HepG2 (cell line): ENCODE measurements around the gene DDX1. TPM values are rescaled to one million over a fixed set of nuclear protein-coding genes. Genes with fewer than 3 reads are reported as not detected.

ENCODE experiments used
- ATF6 ChIP-seq: sonication (generic); formaldehyde crosslinking; conservative IDR thresholded peaks from 2 replicates; pipeline ENCODE4 v1.4.0; 2020; ENCODE audit warnings: missing genetic modification reagents
- CHCHD3 ChIP-seq: sonication (generic); formaldehyde crosslinking; IDR thresholded peaks from 2 replicates; pipeline ENCODE4 v1.8.0; 2022; ENCODE audit warnings: mild to moderate bottlenecking, missing genetic modification reagents, moderate library complexity
- DNMT3B ChIP-seq: conservative IDR thresholded peaks from 2 replicates; pipeline ENCODE4 v1.6.1; 2016; ENCODE audit warnings: missing biosample characterization, control low read depth
- DZIP1 ChIP-seq: sonication (generic); formaldehyde crosslinking; IDR thresholded peaks from 2 replicates; pipeline ENCODE4 v1.5.0; 2020; ENCODE audit warnings: mild to moderate bottlenecking, missing genetic modification reagents
- GATAD1 ChIP-seq: IDR thresholded peaks from 2 replicates; pipeline ENCODE4 v1.6.1; 2016; ENCODE audit warnings: missing genetic modification reagents, missing compliant biosample characterization
- HIC2 ChIP-seq: sonication (generic); formaldehyde crosslinking; IDR thresholded peaks from 2 replicates; pipeline ENCODE4 v1.9.0; 2022; ENCODE audit warnings: low read depth, missing genetic modification reagents
- JUNB ChIP-seq: sonication (generic); formaldehyde crosslinking; IDR thresholded peaks from 2 replicates; pipeline ENCODE4 v1.8.0; 2022; ENCODE audit warnings: missing genetic modification reagents, mild to moderate bottlenecking, borderline replicate concordance
- KAT8 ChIP-seq: IDR thresholded peaks from 2 replicates; pipeline ENCODE4 v1.6.1; 2016; ENCODE audit warnings: missing genetic modification reagents, missing compliant biosample characterization
- KDM6A ChIP-seq: IDR thresholded peaks from 2 replicates; pipeline ENCODE4 v1.6.1; 2016; ENCODE audit warnings: low read depth
- MAF1 ChIP-seq: sonication (generic); formaldehyde crosslinking; IDR thresholded peaks from 2 replicates; pipeline ENCODE4 v1.5.0; 2020; ENCODE audit warnings: missing genetic modification reagents, borderline replicate concordance
- MED8 ChIP-seq: sonication (generic); formaldehyde crosslinking; IDR thresholded peaks from 2 replicates; pipeline ENCODE4 v1.8.1; 2023; ENCODE audit warnings: mild to moderate bottlenecking, missing genetic modification reagents; ENCODE audit not compliant: insufficient replicate concordance
- MTF2 ChIP-seq: sonication (generic); formaldehyde crosslinking; IDR thresholded peaks from 2 replicates; pipeline ENCODE4 v1.5.0; 2020; ENCODE audit warnings: missing genetic modification reagents, borderline replicate concordance
- PHF8 ChIP-seq: sonication (generic); formaldehyde crosslinking; IDR thresholded peaks from 2 replicates; pipeline ENCODE4 v1.5.0; 2020; ENCODE audit warnings: missing genetic modification reagents
- SOX6 ChIP-seq, 2 experiments: fragments of 450-650 bp in 1 of 2; sonication (generic) in 1 of 2; formaldehyde crosslinking in 1 of 2; IDR thresholded peaks; 2 replicates each; pipeline versions ENCODE4 v1.4.0 to v1.6.1; 2017 to 2020; ENCODE audit warnings: antibody characterized with exemption in 1 of 2, mild to moderate bottlenecking in 1 of 2, missing genetic modification reagents in 1 of 2
- TERF1 ChIP-seq: sonication (generic); formaldehyde crosslinking; IDR thresholded peaks from 2 replicates; pipeline ENCODE4 v1.8.0; 2022; ENCODE audit warnings: mild to moderate bottlenecking, missing genetic modification reagents, moderate library complexity
- ZBTB34 ChIP-seq: sonication (generic); formaldehyde crosslinking; IDR thresholded peaks from 2 replicates; pipeline ENCODE4 v1.8.0; 2022; ENCODE audit warnings: mild to moderate bottlenecking, missing genetic modification reagents
- ZBTB38 ChIP-seq: sonication (generic); formaldehyde crosslinking; IDR thresholded peaks from 2 replicates; pipeline ENCODE4 v1.5.1; 2020; ENCODE audit warnings: mild to moderate bottlenecking, missing genetic modification reagents
- ZNF253 ChIP-seq: sonication (generic); formaldehyde crosslinking; IDR thresholded peaks from 2 replicates; pipeline ENCODE4 v1.8.0; 2022; ENCODE audit warnings: mild to moderate bottlenecking, missing genetic modification reagents, borderline replicate concordance
- ZNF720 ChIP-seq: sonication (generic); formaldehyde crosslinking; IDR thresholded peaks from 2 replicates; pipeline ENCODE4 v1.4.0; 2020; ENCODE audit warnings: missing genetic modification reagents
- ZSCAN9 ChIP-seq: IDR thresholded peaks from 2 replicates; pipeline ENCODE4 v1.6.1; 2016; ENCODE audit warnings: borderline replicate concordance
- polyA plus RNA-seq, 8 experiments: library from polyadenylated mRNA; depleted of rRNA in 3 of 8; stranded (reverse) in 7 of 8; unstranded in 1 of 8; fragments of >200 nt; fragmentation: Illumina TruSeq in 4 of 8; extraction: Trizol in 4 of 8; gene quantifications; 2 replicates each; pipeline versions ENCODE4 v1.2.1 to v1.2.3, GENCODE V29; 2011 to 2016; ENCODE audit warnings: low read depth in 4 of 8, missing spikeins in 1 of 8, mixed read lengths in 1 of 8; ENCODE audit not compliant: insufficient read depth in 1 of 8
- total RNA-seq, 5 experiments: library from RNA; depleted of rRNA; stranded (reverse); fragments of >200 nt; fragmentation: Illumina TruSeq; extraction: Trizol; gene quantifications; 2 replicates each; pipeline ENCODE4 v1.2.3, GENCODE V29; 2016; ENCODE audit warnings: low read depth in 1 of 5

DDX1 gene
- total and polyA plus RNA-seq, 2 of the 13 experiments (the other 11 are each of a cell fraction or from before 2014, with no cell fraction given) = 81.6 to 130 TPM

- TF ChIP-seq TERF1 (CRISPR knock-in tag) (no peak), CHCHD3 (CRISPR knock-in tag) (no peak), JUNB (CRISPR knock-in tag) (no peak), MTF2 (no peak), MED8 (no peak), GATAD1 (no peak), ZNF253 (no peak), KAT8 (no peak), HIC2 (CRISPR knock-in tag) (no peak), ZSCAN9 (CRISPR knock-in tag) (no peak), ATF6 (no peak), MAF1 (CRISPR knock-in tag) (0 out of 2 replicates have a peak, but pooled peaks have one; percentile 30), DZIP1 (CRISPR knock-in tag) (no peak), KDM6A (no peak), SOX6 (IDR thresholded peaks at IDR 0.05) (no peak), SOX6 (CRISPR knock-in tag; IDR thresholded peaks at IDR 0.05) (no peak), ZNF720 (CRISPR knock-in tag) (no peak), ZBTB34 (CRISPR knock-in tag) (no peak), DNMT3B (CRISPR knock-in tag) (peak; percentile 44; the same call in 1 of the 2 replicates), ZBTB38 (0 out of 2 replicates have a peak, but pooled peaks have one; percentile 5), PHF8 (peak; percentile 7; the same call in 1 of the 2 replicates)
Measured at GRCh38 chr2:15560140-15560987, 31.3 kb upstream of the DDX1 start (continued).
